Spleen (tissue), 7 donors: Measurements from ENCODE around the gene SIM1.

Experiments used
- CTCF ChIP-seq, 11 experiments: fragments of 200-600 bp in 7 of 11; fragments of 450-650 bp in 4 of 11; sonication (generic) in 4 of 11; IDR thresholded peaks in 8 of 11; conservative IDR thresholded peaks in 3 of 11; 1 replicate in 7 of 11; 2 replicates in 4 of 11; pipeline versions ENCODE4 v1.4.0 to v1.8.0; 2016 to 2021; ENCODE audit warnings: antibody characterized with exemption in 11 of 11, inconsistent platforms in 4 of 11, mild to moderate bottlenecking in 1 of 11
- POLR2A ChIP-seq, 3 donors: fragments of 450-650 bp; IDR thresholded peaks; one replicate each; pipeline ENCODE4 v1.5.1; 2017; ENCODE audit warnings: antibody characterized with exemption in 3 of 3, mild to moderate bottlenecking in 1 of 3
- POLR2AphosphoS5 ChIP-seq, 3 donors: sonication (generic); formaldehyde crosslinking; IDR thresholded peaks; one replicate each; pipeline ENCODE4 v1.5.1; 2017; ENCODE audit warnings: antibody characterized with exemption in 3 of 3
- donor health status: DM: no; HTN: no; CAD: no; lungs with moderate emphysema.
- donor health status: DM: no; HTN: no; CAD: no.
- donor health status: DM: no; HTN: no; CAD: no.

GRCh38 chr6:100490065-100490464, 25.3 kb upstream of the SIM1 start:
- TF ChIP-seq CTCF (IDR thresholded peaks at IDR 0.05 in 8 of 11, conservative IDR thresholded peaks at IDR 0.05 in 3 of 11): no peak
- TF ChIP-seq POLR2A (IDR thresholded peaks at IDR 0.05): no peak
- TF ChIP-seq POLR2AphosphoS5 (IDR thresholded peaks at IDR 0.05): no peak
